Measurements from ENCODE around the gene ZC3H12A.
"Not testable (repeated sequence)": the region's sequence is repeated elsewhere in the genome, so short reads cannot be mapped to it uniquely, and the experiment has no call there.

ZC3H12A gene

DNA sequence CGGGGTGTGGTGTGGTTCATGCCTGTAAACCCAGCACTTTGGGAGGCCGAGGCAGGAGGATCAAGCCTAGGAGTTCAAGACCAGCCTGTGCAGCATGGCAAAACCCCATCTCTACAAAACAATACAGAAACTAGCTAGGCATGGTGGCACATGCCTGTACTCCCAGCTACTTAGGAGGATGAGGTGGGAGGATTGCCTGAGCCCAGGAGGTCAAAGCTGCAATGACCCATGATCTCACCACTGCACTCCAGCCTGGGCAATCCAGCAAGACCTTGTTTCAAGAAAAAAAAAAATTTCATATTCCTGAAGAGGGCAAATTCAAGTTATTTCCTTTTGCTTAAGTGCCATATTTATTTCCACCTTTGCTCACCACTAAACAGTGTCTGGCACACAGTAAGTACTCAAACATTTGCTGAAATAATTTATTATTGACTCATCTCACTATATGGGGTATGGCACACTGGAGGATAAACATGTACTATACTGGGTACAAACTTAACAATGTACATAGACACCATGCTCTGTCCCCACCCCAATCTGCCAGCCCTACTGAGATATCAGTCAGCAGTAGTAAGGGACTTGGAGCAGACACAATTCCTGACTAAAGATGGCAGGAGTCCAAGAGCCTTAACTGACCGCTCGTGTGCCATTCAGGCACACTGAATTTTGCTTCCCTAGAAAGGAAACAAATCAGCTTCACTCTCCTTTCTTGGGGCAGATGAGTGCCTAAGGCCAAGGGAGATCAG lies 24.7 kb downstream of the ZC3H12A start:
- DNase-seq (ENCODE audit: insufficient read length, low spot score) (no peak), FAIRE-seq (no peak)

DNA sequence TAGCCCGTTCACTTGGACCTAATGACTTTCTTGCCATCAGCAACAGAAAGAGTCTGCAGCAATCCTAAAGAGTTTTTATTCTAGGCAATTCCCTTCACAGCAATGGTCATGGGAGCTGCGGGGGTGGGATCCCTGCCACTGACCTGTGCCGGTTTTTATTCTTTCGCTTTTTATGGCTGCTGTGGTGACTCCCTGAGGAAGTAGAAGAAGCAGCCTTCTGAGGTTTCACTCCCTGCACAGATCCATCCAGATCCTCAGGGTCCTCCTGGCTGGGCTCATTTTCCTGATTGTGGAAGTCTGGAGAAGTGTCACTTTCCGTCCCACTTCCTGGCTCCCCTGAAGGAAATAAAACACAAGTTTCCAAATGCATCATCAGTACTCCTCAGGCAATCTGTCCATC lies 27.3 kb downstream of the ZC3H12A start:
- FAIRE-seq (no peak), DNase-seq (ENCODE audit: insufficient read length, low spot score) (no peak)

GRCh38 chr1:37502104-37502503 lies 27.7 kb downstream of the ZC3H12A start:
- no peak for FAIRE-seq

GRCh38 chr1:37502791-37503190 lies 28.4 kb downstream of the ZC3H12A start:
- FAIRE-seq, result not testable (repeated sequence)

More at GRCh38 chr1:37502104-37502503, 27.7 kb downstream of the ZC3H12A start:
- no peak for DNase-seq (ENCODE audit: insufficient read length, low spot score)

GRCh38 chr1:37506740-37507139 lies 32.4 kb downstream of the ZC3H12A start:
- FAIRE-seq, result no peak

More at GRCh38 chr1:37502791-37503190, 28.4 kb downstream of the ZC3H12A start:
- DNase-seq (ENCODE audit: insufficient read length, low spot score), result not testable (repeated sequence)

DNA sequence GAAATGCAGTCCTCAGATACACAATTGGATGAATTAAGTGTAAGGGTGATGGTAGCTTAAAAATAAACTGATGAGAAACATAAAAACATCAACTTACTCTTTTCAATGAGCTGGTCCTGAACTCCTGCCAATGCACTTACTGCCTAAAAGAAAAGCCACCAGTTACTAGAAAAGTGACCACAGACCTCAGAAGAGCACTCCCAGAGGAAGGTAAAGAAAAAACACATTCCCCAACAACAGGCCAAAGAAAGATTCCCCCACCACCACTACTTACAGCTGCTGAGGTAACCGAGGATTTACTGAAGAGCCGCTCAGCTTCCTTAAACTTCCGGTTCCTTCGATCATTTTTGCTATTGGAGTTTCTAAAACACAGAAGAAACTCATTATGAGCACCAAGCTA lies 34.8 kb downstream of the ZC3H12A start:
- FAIRE-seq (peak; percentile 72), DNase-seq (ENCODE audit: insufficient read length, low spot score) (no peak)

More at GRCh38 chr1:37506740-37507139, 32.4 kb downstream of the ZC3H12A start:
- no peak for DNase-seq (ENCODE audit: insufficient read length, low spot score)

- DNase-seq (ENCODE audit: insufficient read length, low spot score) (peak; percentile 44), FAIRE-seq (peak; percentile 69)
These were observed 39.5 kb downstream of the ZC3H12A start for GRCh38 chr1:37513795-37514349.

DNA sequence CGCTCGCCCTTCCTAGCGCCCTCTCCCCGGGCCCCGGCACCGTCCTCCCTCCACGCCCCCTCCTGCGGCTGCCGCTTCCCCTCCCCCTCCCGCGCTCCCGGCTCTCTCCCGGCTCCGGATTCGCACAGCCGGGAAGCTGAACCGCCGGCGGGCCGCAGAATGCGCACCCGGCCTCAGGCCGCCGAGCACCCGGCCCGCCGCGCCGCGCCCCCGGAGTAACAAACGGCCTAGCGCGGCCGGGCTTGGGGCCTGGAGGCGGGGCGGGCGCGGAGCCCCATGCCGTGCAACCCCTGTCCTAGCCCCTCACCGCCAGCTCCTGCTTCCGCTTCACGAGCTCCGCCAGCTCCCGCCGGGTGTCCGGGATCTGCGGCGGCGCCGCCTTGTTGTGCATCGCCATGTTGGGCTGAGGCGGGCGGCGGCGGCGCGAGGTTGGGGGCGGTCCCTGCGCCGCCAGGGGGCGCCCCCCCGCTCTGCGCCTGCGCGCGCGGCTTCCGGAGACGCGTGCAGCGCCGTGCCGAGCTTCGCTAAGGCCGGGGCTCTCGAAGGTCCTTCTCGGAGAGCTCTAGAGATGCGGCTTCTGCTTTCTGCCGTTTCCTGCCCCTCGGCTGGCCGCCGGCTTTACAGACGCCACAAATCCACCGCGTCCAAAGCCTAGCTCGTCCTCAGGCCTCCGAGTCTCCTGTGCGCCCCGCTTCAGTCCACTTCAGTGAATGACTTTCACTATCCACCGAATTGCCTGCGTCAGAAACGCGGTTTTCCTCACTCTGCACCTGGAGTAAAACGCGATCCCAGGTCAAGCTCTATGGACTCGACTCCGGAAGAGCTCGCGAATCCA lies 40.2 kb downstream of the ZC3H12A start, which contains the start of gene MEAF6:
Gene MEAF6, minus strand, starts transcription at position 417 of the 835 bp plus-strand sequence. Its CDS starts 20 bp downstream, at position 397.
- DNase-seq (ENCODE audit: insufficient read length, low spot score) (peak; percentile 95), FAIRE-seq (peak; percentile 66)

- FAIRE-seq (no peak), DNase-seq (ENCODE audit: insufficient read length, low spot score) (no peak)
These were observed 41.0 kb downstream of the ZC3H12A start for GRCh38 chr1:37515185-37516034.

DNA sequence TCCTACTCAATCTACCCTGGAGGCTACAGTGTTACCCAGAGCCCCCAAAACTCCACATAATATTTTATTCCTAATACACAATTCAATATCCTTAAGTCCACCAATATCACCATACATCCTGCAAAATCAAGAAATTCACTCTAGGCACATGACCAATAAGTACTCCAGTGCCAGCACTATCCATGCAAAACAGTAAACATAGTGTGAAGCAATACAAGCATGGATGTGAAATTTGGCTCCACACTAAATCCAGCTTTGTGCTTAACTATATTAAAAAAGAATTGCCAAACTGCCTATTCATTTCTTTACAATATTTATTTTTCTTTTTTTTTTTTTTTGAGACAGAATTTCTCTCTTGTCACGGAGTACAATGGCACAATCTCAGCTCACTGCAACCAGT lies 43.2 kb downstream of the ZC3H12A start:
- FAIRE-seq (no peak), DNase-seq (ENCODE audit: insufficient read length, low spot score) (no peak)

DNA sequence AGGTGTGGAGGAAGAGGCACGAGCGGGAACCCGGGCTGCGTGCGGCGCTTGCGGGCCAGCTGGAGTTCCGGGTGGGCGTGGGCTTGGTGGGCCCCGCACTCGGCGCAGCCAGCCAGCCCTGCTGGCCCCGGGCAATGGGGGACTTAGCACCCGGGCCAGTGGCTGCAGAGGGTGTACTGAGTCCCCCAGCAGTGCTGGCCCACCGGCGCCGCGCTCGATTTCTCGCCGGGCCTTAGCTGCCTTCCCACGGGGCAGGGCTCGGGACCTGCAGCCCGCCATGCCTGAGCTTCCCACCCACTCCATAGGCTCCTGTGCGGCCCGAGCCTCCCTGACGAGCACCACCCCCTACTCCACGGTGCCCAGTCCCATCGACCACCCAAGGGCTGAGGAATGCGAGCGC lies 43.9 kb downstream of the ZC3H12A start:
- DNase-seq (ENCODE audit: insufficient read length, low spot score); FAIRE-seq: not testable (repeated sequence)

GRCh38 chr1:37518929-37519328 lies 44.5 kb downstream of the ZC3H12A start:
- not testable (repeated sequence) for DNase-seq (ENCODE audit: insufficient read length, low spot score); FAIRE-seq

DNA sequence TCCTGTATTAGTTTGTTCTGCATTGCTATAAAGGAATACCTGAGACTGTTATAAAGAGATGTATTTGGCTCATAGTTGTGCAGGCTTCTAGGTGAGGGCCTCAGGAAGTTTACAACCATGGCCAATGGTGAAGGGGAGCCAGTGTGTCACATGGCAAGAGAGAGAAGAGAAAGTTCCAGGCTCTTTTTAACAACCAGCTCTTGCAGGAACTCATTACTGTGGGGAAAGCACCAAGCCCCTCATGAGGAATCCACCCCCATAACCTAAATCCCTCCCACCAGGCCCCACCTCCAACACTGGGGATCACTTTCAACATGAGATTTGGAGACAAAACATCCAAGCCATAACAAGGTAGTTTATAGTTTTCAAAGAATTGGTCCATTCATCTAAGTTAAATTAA lies 45.2 kb downstream of the ZC3H12A start:
- FAIRE-seq (no peak), DNase-seq (ENCODE audit: insufficient read length, low spot score) (no peak)

GRCh38 chr1:37529888-37530287 lies 55.5 kb downstream of the ZC3H12A start:
- FAIRE-seq; DNase-seq (ENCODE audit: insufficient read length, low spot score): not testable (repeated sequence)

DNA sequence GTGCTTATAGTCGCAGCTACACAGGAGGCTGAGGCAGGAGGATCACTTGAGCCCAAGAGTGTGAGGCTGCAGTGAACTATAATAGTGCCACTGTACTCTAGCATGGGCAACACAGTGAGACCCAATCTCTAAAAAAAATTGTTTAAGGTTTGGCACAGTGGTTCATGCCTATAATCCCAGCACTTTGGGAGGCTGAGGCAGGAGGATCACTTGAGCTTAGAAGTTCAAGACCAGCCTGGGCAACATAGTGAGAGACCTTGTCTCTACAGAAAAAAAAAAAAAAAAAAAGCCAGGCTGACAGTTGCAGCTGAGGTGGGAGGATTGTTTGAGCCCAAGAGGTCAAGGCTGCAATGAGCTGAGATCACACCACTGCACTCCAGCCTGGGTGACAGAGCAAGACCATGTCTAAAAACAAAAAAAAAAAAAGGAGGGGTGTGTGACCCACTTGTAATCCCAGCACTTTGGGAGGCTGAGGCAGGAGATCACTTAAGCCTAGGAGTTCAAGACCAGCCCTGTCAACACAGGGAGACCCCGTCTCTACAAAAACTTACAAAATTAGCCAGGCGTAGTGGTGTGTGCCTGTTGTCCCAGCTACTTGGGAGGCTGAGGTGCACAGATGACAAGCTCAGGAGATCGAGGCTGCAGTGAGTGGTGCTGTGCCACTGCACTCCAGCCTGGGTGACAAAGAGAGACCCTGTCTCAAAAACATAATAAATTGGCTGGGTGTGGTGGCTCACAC lies 58.2 kb downstream of the ZC3H12A start:
- not testable (repeated sequence) for DNase-seq (ENCODE audit: insufficient read length, low spot score); FAIRE-seq

DNA sequence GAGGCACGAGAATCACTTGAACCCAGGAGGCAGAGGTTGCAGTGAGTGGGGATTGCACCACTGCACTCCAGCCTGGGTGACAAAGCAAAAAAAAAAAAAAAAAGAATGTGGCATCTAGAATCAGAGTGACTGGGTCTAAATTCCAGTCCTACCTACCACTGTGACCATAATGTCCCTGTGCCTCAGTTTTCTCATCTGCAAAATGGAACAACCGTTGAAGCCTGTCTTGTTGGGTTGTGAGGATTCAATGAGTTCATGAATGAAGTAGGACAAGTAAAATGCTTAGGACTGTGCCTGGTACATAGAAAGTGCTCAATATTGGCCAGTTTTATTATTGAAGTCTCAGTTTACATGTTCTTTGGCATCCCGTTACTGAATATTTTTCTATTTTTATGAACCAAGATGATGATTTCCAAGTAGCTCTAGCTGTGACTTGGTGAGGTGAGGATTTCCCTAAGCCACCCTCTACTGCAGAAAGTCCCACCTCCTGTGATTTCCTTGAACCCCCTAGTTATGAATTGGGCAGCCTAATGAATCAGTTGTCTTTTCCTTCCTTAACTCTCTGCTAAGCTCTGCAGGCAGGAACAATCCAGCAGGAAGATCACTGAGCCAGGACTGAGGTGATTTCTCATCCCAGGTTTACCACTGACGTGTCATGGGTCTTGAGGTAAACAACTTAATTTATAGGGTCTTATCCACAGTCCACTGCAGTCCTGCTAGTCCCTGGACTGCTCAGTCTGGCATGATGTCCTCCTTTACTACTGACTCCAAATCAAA lies 59.1 kb downstream of the ZC3H12A start:
- DNase-seq (ENCODE audit: insufficient read length, low spot score), result no peak
- FAIRE-seq, result no peak
